ENCODE results near the gene NEURL4.

Gene NEURL4

GRCh38 chr17:7292194-7292593 lies 36.9 kb downstream of the NEURL4 start:
- H3K4me3 ChIP-seq (ENCODE audit: low read length) = no peak overlapping the region
- no peak overlapping the region for H3K27ac ChIP-seq (ENCODE audit: low read depth, low read length)
- H3F3A ChIP-seq (ENCODE audit: control insufficient read depth, insufficient read depth) = 0 out of 2 replicates have a peak, but pooled peaks cover 2% of the 10 kb centered on the region
- TF ChIP-seq EZH2phosphoT487 (IDR thresholded peaks at IDR 0.05; ENCODE audit: borderline replicate concordance, low read length) = no peak
- no peak for TF ChIP-seq CTCF (IDR thresholded peaks at IDR 0.05; ENCODE audit: low read depth, low read length, poor library complexity, severe bottlenecking)
- H3K36me3 ChIP-seq (ENCODE audit: control insufficient read depth, low read length) = no peaks in the 10 kb centered on the region
- H3K79me2 ChIP-seq (ENCODE audit: control insufficient read depth, low read length) = no peaks in the 10 kb centered on the region
- peaks cover 62% of the 10 kb centered on the region for H3K27me3 ChIP-seq (ENCODE audit: control insufficient read depth, low read length)
- H3K4me2 ChIP-seq (ENCODE audit: low read length) = no peak overlapping the region
- no peaks in the 10 kb centered on the region for H4K20me1 ChIP-seq (ENCODE audit: control insufficient read depth, insufficient read depth, low read depth, low read length)
- no peaks in the 10 kb centered on the region for H3K9me3 ChIP-seq (ENCODE audit: control insufficient read depth, insufficient read depth, low read length)
- H3K9me2 ChIP-seq (replicated peaks; ENCODE audit: control insufficient read depth, low read length) = no peaks in the 10 kb centered on the region
- H3K4me1 ChIP-seq (ENCODE audit: control insufficient read depth, low read length) = peaks cover 23% of the 10 kb centered on the region

GRCh38 chr17:7290685-7291084 lies 38.5 kb downstream of the NEURL4 start:
- no peak overlapping the region for H3K4me2 ChIP-seq (ENCODE audit: low read length)
- no peaks in the 10 kb centered on the region for H3K9me2 ChIP-seq (replicated peaks; ENCODE audit: control insufficient read depth, low read length)
- H3K9me3 ChIP-seq (ENCODE audit: control insufficient read depth, insufficient read depth, low read length) = no peaks in the 10 kb centered on the region
- no peaks in the 10 kb centered on the region for H3K79me2 ChIP-seq (ENCODE audit: control insufficient read depth, low read length)
- H3F3A ChIP-seq (ENCODE audit: control insufficient read depth, insufficient read depth) = 0 out of 2 replicates have a peak, but pooled peaks cover 2% of the 10 kb centered on the region
- H3K27me3 ChIP-seq (ENCODE audit: control insufficient read depth, low read length) = peaks cover 70% of the 10 kb centered on the region
- no peak overlapping the region for H3K27ac ChIP-seq (ENCODE audit: low read depth, low read length)
- TF ChIP-seq EZH2phosphoT487 (IDR thresholded peaks at IDR 0.05; ENCODE audit: borderline replicate concordance, low read length) = no peak
- TF ChIP-seq CTCF (IDR thresholded peaks at IDR 0.05; ENCODE audit: low read depth, low read length, poor library complexity, severe bottlenecking) = no peak
- no peaks in the 10 kb centered on the region for H3K36me3 ChIP-seq (ENCODE audit: control insufficient read depth, low read length)
- H3K4me3 ChIP-seq (ENCODE audit: low read length) = no peak overlapping the region
- H3K4me1 ChIP-seq (ENCODE audit: control insufficient read depth, low read length) = peaks cover 15% of the 10 kb centered on the region
- no peaks in the 10 kb centered on the region for H4K20me1 ChIP-seq (ENCODE audit: control insufficient read depth, insufficient read depth, low read depth, low read length)

- Histone ChIP-seq H3K79me2 (ENCODE audit: control insufficient read depth, low read length) (no peaks in the 10 kb centered on the region), H3K36me3 (ENCODE audit: control insufficient read depth, low read length) (no peaks in the 10 kb centered on the region), H3K9me2 (replicated peaks; ENCODE audit: control insufficient read depth, low read length) (no peaks in the 10 kb centered on the region), H3K9me3 (ENCODE audit: control insufficient read depth, insufficient read depth, low read length) (no peaks in the 10 kb centered on the region), H3F3A (ENCODE audit: control insufficient read depth, insufficient read depth) (0 out of 2 replicates have a peak, but pooled peaks cover 2% of the 10 kb centered on the region), H3K4me1 (ENCODE audit: control insufficient read depth, low read length) (peaks cover 10% of the 10 kb centered on the region), H3K4me2 (ENCODE audit: low read length) (no peak overlapping the region), H3K27me3 (ENCODE audit: control insufficient read depth, low read length) (peaks cover 71% of the 10 kb centered on the region), H3K27ac (ENCODE audit: low read depth, low read length) (no peak overlapping the region), H4K20me1 (ENCODE audit: control insufficient read depth, insufficient read depth, low read depth, low read length) (no peaks in the 10 kb centered on the region), H3K4me3 (ENCODE audit: low read length) (no peak overlapping the region)
- no peak for TF ChIP-seq CTCF (IDR thresholded peaks at IDR 0.05; ENCODE audit: low read depth, low read length, poor library complexity, severe bottlenecking)
- TF ChIP-seq EZH2phosphoT487 (IDR thresholded peaks at IDR 0.05; ENCODE audit: borderline replicate concordance, low read length) = no peak
Observed at GRCh38 chr17:7290166-7290565, 39.0 kb downstream of the NEURL4 start.
